NK-92 (cell line): ENCODE measurements around the gene PSME4.
"Not testable (repeated sequence)": the region's sequence is repeated elsewhere in the genome, so short reads cannot be mapped to it uniquely, and the experiment has no call there.

ENCODE experiments used
- DNase-seq: peaks from one replicate; lab custom pipeline; 2025; ENCODE audit not compliant: unreplicated experiment; lab: John Stamatoyannopoulos, UW

Gene PSME4

GRCh38 chr2:53848062-53848461 is 122.7 kb downstream of the PSME4 start:
- DNase-seq: no peak

GRCh38 chr2:53843595-53843994 is 127.2 kb downstream of the PSME4 start:
- no peak for DNase-seq

- DNase-seq: no peak
These were observed 127.9 kb downstream of the PSME4 start for GRCh38 chr2:53842891-53843290.

- DNase-seq: not testable (repeated sequence)
These were observed 129.1 kb downstream of the PSME4 start for GRCh38 chr2:53841651-53842050.

GRCh38 chr2:53840580-53840979 is 130.2 kb downstream of the PSME4 start:
- DNase-seq: no peak

GRCh38 chr2:53829980-53830290 is 140.9 kb downstream of the PSME4 start:
- DNase-seq: not testable (repeated sequence)

- DNase-seq: no peak
These were observed 141.4 kb downstream of the PSME4 start for GRCh38 chr2:53829273-53829979.

GRCh38 chr2:53828331-53828730 is 142.5 kb downstream of the PSME4 start:
- DNase-seq: no peak

GRCh38 chr2:53827398-53828175 is 143.2 kb downstream of the PSME4 start:
- DNase-seq: no peak

- no peak for DNase-seq
These were observed 144.0 kb downstream of the PSME4 start for GRCh38 chr2:53826587-53827397.

GRCh38 chr2:53826030-53826410 is 144.8 kb downstream of the PSME4 start:
- DNase-seq: no peak

GRCh38 chr2:53823639-53824038 is 147.2 kb downstream of the PSME4 start:
- not testable (repeated sequence) for DNase-seq

- DNase-seq: no peak
These were observed 149.0 kb downstream of the PSME4 start for GRCh38 chr2:53821810-53822209.

GRCh38 chr2:53820711-53821110 is 150.1 kb downstream of the PSME4 start:
- no peak for DNase-seq

- no peak for DNase-seq
These were observed 150.7 kb downstream of the PSME4 start for GRCh38 chr2:53820048-53820447.

GRCh38 chr2:53819634-53820033 is 151.2 kb downstream of the PSME4 start:
- no peak for DNase-seq

- DNase-seq: no peak
These were observed 151.8 kb downstream of the PSME4 start for GRCh38 chr2:53818854-53819435.
